GOT3 (cell line): ENCODE measurements around the gene DNMT3A.

Experiments used
- DNase-seq: peaks from one replicate; lab custom pipeline; 2025; ENCODE audit warnings: mixed read lengths; lab: John Stamatoyannopoulos, UW

Gene DNMT3A

GRCh38 chr2:25305775-25306174 lies 36.0 kb downstream of the DNMT3A start:
- DNase-seq: no peak

- no peak for DNase-seq
Observed at GRCh38 chr2:25304826-25305596, 36.7 kb downstream of the DNMT3A start.

GRCh38 chr2:25304321-25304720 lies 37.4 kb downstream of the DNMT3A start:
- DNase-seq: no peak

- DNase-seq: no peak
Observed at GRCh38 chr2:25303633-25304236, 38.0 kb downstream of the DNMT3A start.

GRCh38 chr2:25302758-25303375 lies 38.9 kb downstream of the DNMT3A start:
- DNase-seq: no peak

- DNase-seq: peak; percentile 37
Observed at GRCh38 chr2:25301453-25302352, 40.0 kb downstream of the DNMT3A start.

GRCh38 chr2:25300001-25300400 lies 41.7 kb downstream of the DNMT3A start:
- no peak for DNase-seq

- DNase-seq: no peak
Observed at GRCh38 chr2:25298776-25299431, 42.8 kb downstream of the DNMT3A start.

GRCh38 chr2:25297738-25298137 lies 44.0 kb downstream of the DNMT3A start:
- no peak for DNase-seq

- DNase-seq: no peak
Observed at GRCh38 chr2:25295621-25296020, 46.1 kb downstream of the DNMT3A start.

GRCh38 chr2:25294573-25295462 lies 46.9 kb downstream of the DNMT3A start:
- DNase-seq: no peak

GRCh38 chr2:25293958-25294562 lies 47.7 kb downstream of the DNMT3A start:
- DNase-seq: no peak

GRCh38 chr2:25293145-25293544 lies 48.6 kb downstream of the DNMT3A start:
- DNase-seq: no peak

GRCh38 chr2:25292408-25292807 lies 49.3 kb downstream of the DNMT3A start:
- no peak for DNase-seq

GRCh38 chr2:25290811-25291495 lies 50.8 kb downstream of the DNMT3A start:
- no peak for DNase-seq

- no peak for DNase-seq
Observed at GRCh38 chr2:25286723-25287483, 54.8 kb downstream of the DNMT3A start.

GRCh38 chr2:25286025-25286400 lies 55.7 kb downstream of the DNMT3A start:
- DNase-seq: no peak

GRCh38 chr2:25285265-25286024 lies 56.3 kb downstream of the DNMT3A start:
- no peak for DNase-seq
